Esophagus squamous epithelium (tissue), 4 donors: Measurements from ENCODE around the gene NR1I3.

Source experiments
- POLR2A ChIP-seq, 4 donors: fragments of 450-650 bp; IDR thresholded peaks; one replicate each; pipeline ENCODE4 v1.6.1; 2017; ENCODE audit warnings: antibody characterized with exemption in 4 of 4, mild to moderate bottlenecking in 4 of 4, moderate library complexity in 3 of 4
- TF ChIP-seq, protein P1 (sequence below), 6 experiments: fragments of 450-650 bp in 4 of 6; fragments of 200-600 bp in 2 of 6; sonication (generic) in 2 of 6; IDR thresholded peaks; one replicate each; pipeline ENCODE4 v1.5.1; 2016 to 2019; ENCODE audit warnings: antibody characterized with exemption in 6 of 6, mild to moderate bottlenecking in 4 of 6, moderate library complexity in 4 of 6

DNA sequence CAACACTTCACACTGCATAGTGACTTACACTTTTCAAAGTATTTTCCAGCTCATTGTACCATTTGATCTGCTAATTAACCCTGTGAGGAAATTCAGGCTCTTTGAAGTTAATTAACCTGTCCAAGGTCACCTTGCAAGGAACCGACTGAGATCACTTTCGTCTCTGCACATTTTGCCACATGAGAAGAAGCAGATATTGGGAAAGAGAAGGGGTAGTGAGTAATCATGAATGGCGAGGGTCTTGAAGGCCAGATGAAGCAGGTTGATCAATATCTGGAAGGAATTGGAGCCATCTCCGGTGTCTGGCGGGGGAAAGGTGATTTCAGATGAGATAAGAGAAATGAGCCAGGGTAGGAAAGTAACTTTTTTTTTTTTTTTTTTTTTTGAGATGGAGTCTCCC, 18.0 kb downstream of the NR1I3 start:
- TF ChIP-seq, protein P1, sequence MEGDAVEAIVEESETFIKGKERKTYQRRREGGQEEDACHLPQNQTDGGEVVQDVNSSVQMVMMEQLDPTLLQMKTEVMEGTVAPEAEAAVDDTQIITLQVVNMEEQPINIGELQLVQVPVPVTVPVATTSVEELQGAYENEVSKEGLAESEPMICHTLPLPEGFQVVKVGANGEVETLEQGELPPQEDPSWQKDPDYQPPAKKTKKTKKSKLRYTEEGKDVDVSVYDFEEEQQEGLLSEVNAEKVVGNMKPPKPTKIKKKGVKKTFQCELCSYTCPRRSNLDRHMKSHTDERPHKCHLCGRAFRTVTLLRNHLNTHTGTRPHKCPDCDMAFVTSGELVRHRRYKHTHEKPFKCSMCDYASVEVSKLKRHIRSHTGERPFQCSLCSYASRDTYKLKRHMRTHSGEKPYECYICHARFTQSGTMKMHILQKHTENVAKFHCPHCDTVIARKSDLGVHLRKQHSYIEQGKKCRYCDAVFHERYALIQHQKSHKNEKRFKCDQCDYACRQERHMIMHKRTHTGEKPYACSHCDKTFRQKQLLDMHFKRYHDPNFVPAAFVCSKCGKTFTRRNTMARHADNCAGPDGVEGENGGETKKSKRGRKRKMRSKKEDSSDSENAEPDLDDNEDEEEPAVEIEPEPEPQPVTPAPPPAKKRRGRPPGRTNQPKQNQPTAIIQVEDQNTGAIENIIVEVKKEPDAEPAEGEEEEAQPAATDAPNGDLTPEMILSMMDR (IDR thresholded peaks at IDR 0.05) = no peak
- TF ChIP-seq POLR2A (IDR thresholded peaks at IDR 0.05) = no peak
